Activated CD4-positive, alpha-beta T cell treated with anti-CD3 and anti-CD28 coated beads, Interleukin-2, amount 10 ng/mL, durations not matched to agents 7 days and 5 days (primary cell): ENCODE data around the gene AUTS2. TPM values are rescaled to one million over a fixed set of nuclear protein-coding genes. Genes with fewer than 3 reads are reported as not detected.

ENCODE experiments used
- CTCF ChIA-PET: fragments of 350-600 bp; sonication (Branson Sonifier 250); formaldehyde crosslinking; loops from one replicate; lab custom pipeline; 2021; ENCODE audit warnings: antibody characterized with exemption; lab: Charles Lee
- POLR2A ChIA-PET: fragments of 350-600 bp; sonication (Branson Sonifier 250); formaldehyde crosslinking; loops from one replicate; lab custom pipeline; 2021; ENCODE audit warnings: antibody characterized with exemption; lab: Charles Lee
- DNase-seq: peaks from one replicate; pipeline ENCODE4 v3.0.0-alpha.2; 2020
- H3K27ac Mint-ChIP-seq: one replicate; pipeline ENCODE4 v1.8.0; 2021; ENCODE audit warnings: mild to moderate bottlenecking, moderate library complexity, mixed read lengths
- H3K27me3 Mint-ChIP-seq: one replicate; pipeline ENCODE4 v1.8.0; 2021; ENCODE audit warnings: mixed read lengths
- H3K36me3 Mint-ChIP-seq: one replicate; pipeline ENCODE4 v1.8.0; 2021; ENCODE audit warnings: low read depth, mixed read lengths
- H3K4me1 Mint-ChIP-seq: one replicate; pipeline ENCODE4 v1.8.0; 2021; ENCODE audit warnings: mixed read lengths
- H3K4me3 Mint-ChIP-seq: one replicate; pipeline ENCODE4 v1.8.0; 2021; ENCODE audit warnings: mild to moderate bottlenecking, moderate library complexity, mixed read lengths
- H3K9me3 Mint-ChIP-seq: one replicate; pipeline ENCODE4 v1.8.0; 2021; ENCODE audit warnings: mixed read lengths
- total RNA-seq, 2 experiments: library from RNA; stranded (reverse); gene quantifications; one replicate each; pipeline ENCODE4 v1.2.3, GENCODE V29; 2021

The AUTS2 gene
- total RNA-seq, 2 experiments from 2014 or later: 13.9 to 18.9 TPM

GRCh38 chr7:69714886-69715576, 116.8 kb downstream of the AUTS2 start:
- DNase-seq: no peak
- Mint-ChIP-seq H3K36me3 (no peaks in the 10 kb centered on the region), H3K4me3 (no peak overlapping the region), H3K27me3 (peaks cover 2% of the 10 kb centered on the region), H3K9me3 (no peaks in the 10 kb centered on the region), H3K27ac (no peak overlapping the region), H3K4me1 (no peaks in the 10 kb centered on the region)
- CTCF ChIA-PET: no interaction called here
- POLR2A ChIA-PET: interaction anchor here (0.6 kb wide), 1 partner anchor 158 kb away, joined by 4 read pairs; no protein-coding TSS in a partner anchor

GRCh38 chr7:69717221-69717620, 118.9 kb downstream of the AUTS2 start:
- Mint-ChIP-seq H3K4me3 (no peak overlapping the region), H3K4me1 (no peaks in the 10 kb centered on the region), H3K9me3 (no peaks in the 10 kb centered on the region), H3K27me3 (no peaks in the 10 kb centered on the region), H3K36me3 (no peaks in the 10 kb centered on the region), H3K27ac (no peak overlapping the region)
- ChIA-PET POLR2A (no interaction called here), CTCF (no interaction called here)
- no peak for DNase-seq

GRCh38 chr7:69719717-69720116, 121.4 kb downstream of the AUTS2 start:
- H3K36me3 Mint-ChIP-seq: no peaks in the 10 kb centered on the region
- no peaks in the 10 kb centered on the region for H3K9me3 Mint-ChIP-seq
- no peaks in the 10 kb centered on the region for H3K27me3 Mint-ChIP-seq
- no peak for DNase-seq
- H3K27ac Mint-ChIP-seq: no peak overlapping the region
- ChIA-PET CTCF (no interaction called here), POLR2A (no interaction called here)
- no peak overlapping the region for H3K4me3 Mint-ChIP-seq
- no peaks in the 10 kb centered on the region for H3K4me1 Mint-ChIP-seq

- H3K4me1 Mint-ChIP-seq: no peaks in the 10 kb centered on the region
- DNase-seq: no peak
Measured at GRCh38 chr7:69722843-69723242, 124.6 kb downstream of the AUTS2 start.

GRCh38 chr7:69723663-69724062, 125.4 kb downstream of the AUTS2 start:
- Mint-ChIP-seq H3K9me3 (no peaks in the 10 kb centered on the region), H3K36me3 (no peaks in the 10 kb centered on the region), H3K4me1 (no peaks in the 10 kb centered on the region), H3K27me3 (no peaks in the 10 kb centered on the region), H3K4me3 (no peak overlapping the region), H3K27ac (no peak overlapping the region)
- CTCF ChIA-PET: no interaction called here
- POLR2A ChIA-PET: no interaction called here
- DNase-seq: no peak

More at GRCh38 chr7:69722843-69723242, 124.6 kb downstream of the AUTS2 start:
- ChIA-PET POLR2A (no interaction called here), CTCF (interaction anchor here (0.6 kb wide), 1 partner anchor 77 kb away, joined by 3 read pairs; no protein-coding TSS in a partner anchor)
- Mint-ChIP-seq H3K27me3 (no peaks in the 10 kb centered on the region), H3K9me3 (no peaks in the 10 kb centered on the region), H3K4me3 (no peak overlapping the region), H3K27ac (no peak overlapping the region), H3K36me3 (no peaks in the 10 kb centered on the region)

GRCh38 chr7:69728304-69728703, 130.0 kb downstream of the AUTS2 start:
- H3K4me1 Mint-ChIP-seq: no peaks in the 10 kb centered on the region
- no peak for DNase-seq
- H3K36me3 Mint-ChIP-seq: no peaks in the 10 kb centered on the region
- no peak overlapping the region for H3K27ac Mint-ChIP-seq
- ChIA-PET POLR2A (no interaction called here), CTCF (interaction anchor here (0.7 kb wide), 1 partner anchor 104 kb away, joined by 5 read pairs; no protein-coding TSS in a partner anchor)
- no peak overlapping the region for H3K4me3 Mint-ChIP-seq
- H3K27me3 Mint-ChIP-seq: peaks cover 2% of the 10 kb centered on the region
- H3K9me3 Mint-ChIP-seq: no peaks in the 10 kb centered on the region

- Mint-ChIP-seq H3K27ac (no peak overlapping the region), H3K4me1 (no peaks in the 10 kb centered on the region), H3K4me3 (no peak overlapping the region), H3K36me3 (no peaks in the 10 kb centered on the region), H3K9me3 (no peaks in the 10 kb centered on the region), H3K27me3 (peaks cover 7% of the 10 kb centered on the region)
- ChIA-PET POLR2A (no interaction called here), CTCF (no interaction called here)
- no peak for DNase-seq
Measured at GRCh38 chr7:69732203-69732602, 133.9 kb downstream of the AUTS2 start.

GRCh38 chr7:69735582-69735981, 137.3 kb downstream of the AUTS2 start:
- no peaks in the 10 kb centered on the region for H3K9me3 Mint-ChIP-seq
- no peak overlapping the region for H3K4me3 Mint-ChIP-seq
- POLR2A ChIA-PET: no interaction called here
- no peaks in the 10 kb centered on the region for H3K36me3 Mint-ChIP-seq
- H3K27ac Mint-ChIP-seq: no peak overlapping the region
- peaks cover 14% of the 10 kb centered on the region for H3K4me1 Mint-ChIP-seq
- H3K27me3 Mint-ChIP-seq: peaks cover 7% of the 10 kb centered on the region
- no peak for DNase-seq
- CTCF ChIA-PET: no interaction called here

- ChIA-PET CTCF (no interaction called here), POLR2A (no interaction called here)
- Mint-ChIP-seq H3K4me3 (no peak overlapping the region), H3K4me1 (peaks cover 14% of the 10 kb centered on the region), H3K27me3 (peaks cover 5% of the 10 kb centered on the region), H3K36me3 (no peaks in the 10 kb centered on the region), H3K27ac (no peak overlapping the region), H3K9me3 (no peaks in the 10 kb centered on the region)
- no peak for DNase-seq
Measured at GRCh38 chr7:69736126-69736810, 138.0 kb downstream of the AUTS2 start.

GRCh38 chr7:69738396-69738951, 140.2 kb downstream of the AUTS2 start:
- POLR2A ChIA-PET: no interaction called here
- CTCF ChIA-PET: no interaction called here

GRCh38 chr7:69739190-69739589, 140.9 kb downstream of the AUTS2 start:
- Mint-ChIP-seq H3K4me1 (peaks cover 14% of the 10 kb centered on the region), H3K4me3 (no peak overlapping the region)
- POLR2A ChIA-PET: no interaction called here

More at GRCh38 chr7:69738396-69738951, 140.2 kb downstream of the AUTS2 start:
- H3K27me3 Mint-ChIP-seq: peaks cover 5% of the 10 kb centered on the region
- DNase-seq: no peak
- no peaks in the 10 kb centered on the region for H3K9me3 Mint-ChIP-seq
- peaks cover 14% of the 10 kb centered on the region for H3K4me1 Mint-ChIP-seq
- H3K27ac Mint-ChIP-seq: no peak overlapping the region
- H3K4me3 Mint-ChIP-seq: no peak overlapping the region
- no peaks in the 10 kb centered on the region for H3K36me3 Mint-ChIP-seq

GRCh38 chr7:69739931-69740431, 141.7 kb downstream of the AUTS2 start:
- H3K36me3 Mint-ChIP-seq: no peaks in the 10 kb centered on the region
- no peak for DNase-seq
- H3K27me3 Mint-ChIP-seq: peaks cover 2% of the 10 kb centered on the region
- no peak overlapping the region for H3K27ac Mint-ChIP-seq
- no peak overlapping the region for H3K4me3 Mint-ChIP-seq
- no peaks in the 10 kb centered on the region for H3K9me3 Mint-ChIP-seq
- H3K4me1 Mint-ChIP-seq: peaks cover 14% of the 10 kb centered on the region
- ChIA-PET POLR2A (no interaction called here), CTCF (no interaction called here)

More at GRCh38 chr7:69739190-69739589, 140.9 kb downstream of the AUTS2 start:
- H3K36me3 Mint-ChIP-seq: no peaks in the 10 kb centered on the region
- CTCF ChIA-PET: no interaction called here
- H3K9me3 Mint-ChIP-seq: no peaks in the 10 kb centered on the region
- no peak for DNase-seq
- no peak overlapping the region for H3K27ac Mint-ChIP-seq
- peaks cover 5% of the 10 kb centered on the region for H3K27me3 Mint-ChIP-seq

GRCh38 chr7:69742237-69742636, 144.0 kb downstream of the AUTS2 start:
- no peak overlapping the region for H3K4me3 Mint-ChIP-seq
- H3K27ac Mint-ChIP-seq: no peak overlapping the region
- no peaks in the 10 kb centered on the region for H3K9me3 Mint-ChIP-seq
- H3K4me1 Mint-ChIP-seq: peaks cover 14% of the 10 kb centered on the region
- ChIA-PET CTCF (no interaction called here), POLR2A (no interaction called here)
- DNase-seq: no peak
- no peaks in the 10 kb centered on the region for H3K27me3 Mint-ChIP-seq
- no peaks in the 10 kb centered on the region for H3K36me3 Mint-ChIP-seq
